Fibroblast of villous mesenchyme (primary cell): ENCODE data around the gene SESN1. TPM values are rescaled to one million over a fixed set of nuclear protein-coding genes. Genes with fewer than 3 reads are reported as not detected.

ENCODE experiments used
- DNase-seq: peaks from one replicate; pipeline ENCODE4 v3.0.0-alpha.2; 2010; ENCODE audit warnings: low read depth
- H3K4me3 ChIP-seq: 2 replicates; pipeline ENCODE4 v1.5.1; 2011; ENCODE audit warnings: low read depth, mild to moderate bottlenecking, low read length
- CTCF ChIP-seq: IDR thresholded peaks from 2 replicates; pipeline ENCODE4 v1.5.1; 2012; ENCODE audit warnings: low read depth, mild to moderate bottlenecking, low read length; ENCODE audit not compliant: insufficient read depth
- total RNA-seq: library from RNA; depleted of rRNA; stranded (reverse); fragments of >200 nt; gene quantifications from 2 replicates; pipeline ENCODE4 v1.2.3, GENCODE V29; 2012

The SESN1 gene
- total RNA-seq, 1 donor, result 29.4 TPM

GRCh38 chr6:109031416-109031815 lies 63.2 kb downstream of the SESN1 start:
- no peak overlapping the region for H3K4me3 ChIP-seq
- no peak for TF ChIP-seq CTCF
- no peak for DNase-seq

GRCh38 chr6:109029313-109029712 lies 65.3 kb downstream of the SESN1 start:
- no peak overlapping the region for H3K4me3 ChIP-seq
- TF ChIP-seq CTCF, result no peak
- DNase-seq, result no peak

- no peak for TF ChIP-seq CTCF
- H3K4me3 ChIP-seq, result no peak overlapping the region
- DNase-seq, result no peak
Observed at GRCh38 chr6:109028439-109028838, 66.2 kb downstream of the SESN1 start.

- H3K4me3 ChIP-seq, result no peak overlapping the region
- no peak for DNase-seq
- TF ChIP-seq CTCF, result no peak
Observed at GRCh38 chr6:109027964-109028363, 66.7 kb downstream of the SESN1 start.

GRCh38 chr6:109025639-109026038 lies 69.0 kb downstream of the SESN1 start:
- no peak for TF ChIP-seq CTCF
- no peak overlapping the region for H3K4me3 ChIP-seq
- DNase-seq, result no peak

GRCh38 chr6:109024784-109025183 lies 69.9 kb downstream of the SESN1 start:
- peak; percentile 12 for DNase-seq
- peak; percentile 35 for TF ChIP-seq CTCF
- H3K4me3 ChIP-seq, result no peak overlapping the region

- DNase-seq, result no peak
- no peak overlapping the region for H3K4me3 ChIP-seq
- TF ChIP-seq CTCF, result no peak
Observed at GRCh38 chr6:109024368-109024767, 70.3 kb downstream of the SESN1 start.
